Inflammatory macrophage treated with lipopolysaccharide for 4 hours (primary cell): ENCODE measurements around the gene PRRG4.
A peak's percentile ranks its signal among the peaks of the same experiment; 100 is the strongest.
"Not testable (repeated sequence)": the region's sequence is repeated elsewhere in the genome, so short reads cannot be mapped to it uniquely, and the experiment has no call there.

ENCODE experiments used
- DNase-seq: peaks from one replicate; pipeline ENCODE4 v3.0.0-alpha.2; 2020

Gene PRRG4

DNA sequence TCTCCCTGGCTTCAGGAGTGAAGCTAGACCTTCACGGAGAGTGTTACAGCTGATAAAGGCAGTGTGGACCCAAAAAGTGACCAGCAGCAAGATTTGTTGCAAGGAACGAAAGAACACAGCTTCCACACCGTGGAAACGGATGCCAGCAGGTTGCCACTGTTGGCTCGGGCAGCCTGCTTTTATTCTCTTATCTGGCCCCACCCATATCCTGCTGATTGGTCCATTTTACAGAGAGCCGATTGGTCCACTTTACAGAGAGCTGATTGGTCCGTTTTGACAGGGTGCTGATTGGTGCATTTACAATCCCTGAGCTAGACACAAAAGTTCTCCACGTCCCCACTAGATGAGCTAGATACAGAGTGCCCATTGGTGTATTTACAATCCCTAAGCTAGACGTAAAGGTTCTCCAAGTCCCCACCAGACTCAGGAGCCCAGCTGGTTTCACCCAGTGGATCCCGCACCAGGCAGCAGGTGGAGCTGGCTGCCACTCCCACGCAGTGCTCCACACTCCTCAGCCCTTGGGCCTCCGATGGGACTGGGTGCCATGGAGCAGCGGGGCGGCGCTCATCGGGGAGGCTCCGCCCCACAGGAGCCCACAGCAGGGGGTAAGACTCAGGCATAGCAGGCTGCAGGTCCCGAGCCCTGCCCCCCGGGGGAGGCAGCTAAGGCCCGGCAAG, 58.1 kb downstream of the PRRG4 start:
- not testable (repeated sequence) for DNase-seq

DNA sequence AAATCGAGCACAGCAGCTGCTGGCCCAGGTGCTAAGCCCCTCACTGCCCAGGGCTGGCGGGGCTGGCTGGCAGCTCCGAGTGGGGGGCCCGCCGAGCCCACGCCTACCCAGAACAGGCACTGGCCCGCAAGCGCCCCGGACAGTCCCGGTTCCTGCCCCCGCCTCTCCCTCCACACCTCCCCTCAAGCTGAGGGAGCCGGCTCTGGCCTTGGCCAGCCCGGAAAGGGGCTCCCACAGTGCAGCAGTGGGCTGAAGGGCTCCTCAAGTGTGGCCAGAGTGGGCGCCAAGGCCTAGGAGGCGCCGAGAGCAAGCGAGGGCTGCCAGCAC, 58.6 kb downstream of the PRRG4 start:
- DNase-seq: not testable (repeated sequence)

DNA sequence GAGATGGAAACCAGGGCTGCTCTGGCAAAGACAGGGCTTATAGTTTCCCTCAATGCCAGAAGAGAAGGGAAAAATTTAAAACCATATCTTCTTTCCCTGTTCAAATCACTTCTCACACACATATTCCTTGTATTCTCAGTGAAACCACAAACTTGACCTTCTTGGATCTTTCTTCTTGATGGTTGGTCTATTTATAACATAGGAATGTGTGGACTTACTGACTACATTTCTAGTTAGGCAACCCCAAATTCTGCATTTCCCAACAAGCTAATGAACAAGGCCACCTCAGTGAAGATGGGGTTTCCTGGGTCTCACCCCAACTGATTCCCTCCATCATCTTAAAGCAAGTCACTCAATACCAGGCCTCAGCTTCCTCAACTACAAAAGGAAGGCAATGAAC, 59.1 kb downstream of the PRRG4 start:
- no peak for DNase-seq

GRCh38 chr11:32890843-32891656, 61.3 kb downstream of the PRRG4 start:
- DNase-seq: no peak

DNA sequence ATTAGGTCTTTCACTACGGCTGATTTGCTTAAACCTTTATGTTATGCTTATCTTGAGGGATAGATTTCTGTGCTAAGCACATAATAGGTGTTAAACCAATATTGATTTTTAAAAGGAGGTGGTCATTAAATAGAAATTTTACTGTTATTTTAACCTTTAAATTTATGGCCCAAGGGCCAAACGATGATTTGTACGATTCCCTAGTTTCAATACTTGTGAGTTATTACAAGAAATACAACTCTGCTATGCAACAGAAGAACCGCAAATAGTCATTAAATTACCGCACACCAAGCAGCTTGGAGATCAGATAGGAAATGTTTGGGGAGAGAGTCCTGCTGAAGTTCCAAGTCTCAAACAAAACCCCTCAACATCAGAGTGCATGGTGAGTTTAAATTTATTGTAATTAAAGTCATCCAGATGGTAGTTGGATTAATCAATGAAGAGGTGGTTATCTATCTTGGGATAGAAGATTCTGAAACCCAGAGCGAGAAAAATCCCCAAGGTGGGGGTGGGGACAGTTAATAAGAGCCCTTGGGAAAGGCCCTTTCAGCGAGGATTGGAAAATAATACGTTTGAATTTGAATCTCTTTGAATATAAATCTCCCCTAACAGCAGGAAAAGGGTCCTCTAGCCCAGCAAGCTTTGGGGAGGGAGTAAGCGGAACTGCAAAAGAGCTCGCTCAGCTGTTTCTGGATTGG, 62.1 kb downstream of the PRRG4 start:
- no peak for DNase-seq

- DNase-seq: peak; percentile 70
Observed at GRCh38 chr11:32892355-32893092, 62.8 kb downstream of the PRRG4 start, which contains the start of gene QSER1. Gene QSER1, plus strand, starts transcription at chr11:32892811. Its CDS starts 315 bp downstream, at chr11:32893126.

- no peak for DNase-seq
Observed at GRCh38 chr11:32893093-32893342, 63.3 kb downstream of the PRRG4 start.

DNA sequence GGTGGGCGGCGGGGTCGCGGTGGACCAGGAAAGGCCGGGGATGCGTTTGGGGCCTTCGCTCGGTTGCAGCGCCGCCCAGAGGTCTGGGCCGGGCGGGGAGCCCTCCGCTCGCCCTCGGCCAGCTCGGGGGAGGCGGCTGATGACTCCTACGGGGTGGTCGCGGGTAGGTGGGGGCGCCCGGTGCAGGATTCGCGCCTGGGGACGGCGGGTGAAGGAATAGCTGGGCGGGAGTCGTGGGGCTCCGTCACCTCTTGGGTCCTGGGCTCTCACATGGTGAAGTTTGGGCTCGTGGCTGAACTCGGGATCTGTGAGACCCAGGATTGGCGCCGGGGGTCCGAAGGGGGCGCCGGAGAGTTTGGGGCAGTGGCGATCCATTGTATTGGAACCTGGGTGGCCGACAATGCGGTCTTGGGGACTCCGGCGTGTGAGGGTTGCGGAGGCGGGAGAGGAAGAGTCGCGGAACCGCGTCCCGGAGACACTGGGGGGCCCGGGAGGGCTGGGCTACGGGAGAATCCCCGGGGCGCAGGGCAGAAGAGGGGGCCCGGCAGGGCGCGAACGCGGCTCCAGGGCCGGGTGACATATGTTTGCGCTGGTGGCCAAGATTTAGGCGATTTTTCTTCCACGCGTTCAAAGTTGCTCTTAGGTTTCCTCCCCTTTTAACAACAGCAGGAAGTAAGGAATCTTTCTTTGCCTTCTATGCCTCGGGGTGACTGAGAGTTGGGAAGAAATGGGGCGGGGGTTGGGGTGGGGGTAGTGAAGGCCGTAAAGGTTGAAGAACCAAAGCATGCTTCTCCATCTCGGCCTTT, 63.8 kb downstream of the PRRG4 start:
- peak; percentile 49 for DNase-seq

DNA sequence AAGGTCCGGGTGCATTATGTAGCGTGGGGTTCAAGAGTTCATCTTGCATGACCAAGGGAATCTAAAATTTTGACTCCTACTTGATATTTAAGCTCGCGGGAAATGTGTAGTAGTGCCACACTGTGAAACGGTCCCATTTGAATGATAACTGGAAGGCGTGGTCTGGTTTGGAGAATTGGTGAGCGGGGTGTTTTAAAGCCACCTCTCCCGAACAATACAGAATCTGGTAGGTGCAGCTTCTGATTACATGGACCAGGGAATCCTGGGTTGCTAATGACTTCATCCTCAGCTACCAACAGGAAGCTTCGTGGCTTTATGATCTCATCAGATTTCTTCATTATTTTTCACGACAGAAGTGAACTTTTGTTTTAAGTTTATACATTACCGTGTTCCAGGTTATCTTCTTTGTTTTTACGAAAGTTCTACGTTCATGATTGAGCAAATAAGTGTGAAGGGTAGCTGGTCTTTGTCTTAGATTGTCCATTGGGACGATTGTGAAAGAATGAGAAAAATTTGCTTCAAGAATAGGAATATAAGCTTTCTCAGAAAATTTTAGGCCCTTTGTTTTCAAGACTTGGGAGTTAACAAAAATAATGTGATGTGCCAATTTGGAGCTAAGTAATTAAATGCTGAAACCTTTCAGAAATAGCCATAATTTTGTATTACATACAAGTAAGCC, 64.6 kb downstream of the PRRG4 start:
- DNase-seq: peak; percentile 89

GRCh38 chr11:32894921-32895320, 65.2 kb downstream of the PRRG4 start:
- no peak for DNase-seq

GRCh38 chr11:32895471-32895870, 65.7 kb downstream of the PRRG4 start:
- no peak for DNase-seq

- DNase-seq: no peak
Observed at GRCh38 chr11:32897103-32897502, 67.4 kb downstream of the PRRG4 start.

DNA sequence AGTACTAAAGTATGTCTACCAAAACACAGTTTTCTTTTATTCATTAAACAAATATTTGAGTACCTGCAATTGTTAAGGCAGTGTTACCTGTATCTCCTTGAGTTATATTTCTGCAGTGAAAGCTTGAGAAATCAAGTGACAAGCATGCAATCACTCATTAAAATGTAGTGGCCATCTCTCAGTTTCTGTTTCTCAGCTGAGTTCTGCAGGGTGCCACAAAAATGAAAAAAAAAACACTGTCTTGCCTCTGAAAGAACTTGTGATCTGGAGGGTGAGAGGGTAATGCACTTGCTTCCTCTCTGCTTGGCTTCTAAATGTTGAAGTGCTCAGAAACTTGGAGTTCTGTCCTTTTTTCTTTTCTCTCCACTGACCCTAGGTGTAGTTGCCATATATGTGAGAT, 69.7 kb downstream of the PRRG4 start:
- peak; percentile 75 for DNase-seq

DNA sequence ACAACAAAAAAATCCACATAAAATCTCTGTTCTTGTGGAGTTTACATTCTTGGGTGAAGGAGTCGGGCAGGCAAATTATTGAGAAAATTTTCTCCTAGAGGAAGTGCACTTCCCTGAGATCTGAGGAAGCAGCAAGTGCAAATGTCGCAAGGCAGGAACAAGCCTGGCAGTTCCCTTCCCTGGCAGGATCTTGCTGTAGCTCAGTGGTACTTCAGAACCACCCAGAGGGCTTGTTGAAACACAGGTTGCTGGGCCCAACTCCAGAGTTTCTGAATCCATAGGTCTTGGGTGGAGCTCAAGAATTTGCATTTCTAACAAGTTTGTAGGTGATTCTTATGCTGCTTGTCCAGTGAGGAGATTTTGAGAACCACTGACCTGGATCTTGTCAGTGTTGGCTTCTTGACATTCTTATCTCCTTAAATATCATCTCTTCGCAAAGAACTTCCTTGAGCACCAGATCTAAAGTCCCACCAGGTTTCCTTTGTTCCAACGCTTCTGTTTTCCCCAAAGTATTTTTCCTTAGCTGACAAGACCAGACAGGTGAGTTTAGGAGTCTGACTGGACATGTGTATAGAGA, 72.5 kb downstream of the PRRG4 start:
- DNase-seq: peak; percentile 77

DNA sequence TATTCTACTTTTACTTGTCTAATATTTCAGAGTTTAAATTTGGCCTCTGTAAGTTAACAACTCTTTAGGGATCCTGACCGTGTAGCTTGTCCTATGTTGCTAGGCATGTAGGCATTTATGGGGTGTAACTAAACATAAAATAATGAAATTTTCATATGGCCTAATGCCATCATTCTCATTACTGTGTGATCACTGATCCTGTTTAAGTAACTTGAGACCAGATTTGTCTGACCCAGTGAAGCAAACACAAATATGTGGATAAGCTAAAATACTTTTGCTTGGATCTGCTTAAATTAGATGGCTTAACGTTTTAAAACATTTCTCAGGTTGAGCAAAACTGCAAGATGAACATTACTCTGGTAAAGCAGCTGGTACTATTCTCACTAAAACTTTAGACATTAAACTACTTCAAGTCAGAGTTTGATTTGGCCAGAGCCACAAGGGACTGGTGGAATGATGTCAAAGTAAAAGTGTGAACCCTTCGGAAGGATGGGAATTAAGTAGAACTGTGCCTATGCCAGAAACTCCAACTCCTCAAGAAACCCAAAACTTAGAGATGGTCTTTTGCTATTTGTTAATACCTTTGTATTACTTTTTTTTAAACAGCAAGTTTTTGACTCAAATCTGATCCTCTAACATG, 75.4 kb downstream of the PRRG4 start:
- no peak for DNase-seq
